ENCODE results near the gene PIM1.

PIM1 gene

GRCh38 chr6:37150314-37150713 is 19.6 kb upstream of the PIM1 start:
- no peaks in the 10 kb centered on the region for H3K36me3 ChIP-seq (replicated peaks; ENCODE audit: low read depth, low read length)
- H3K4me2 ChIP-seq (ENCODE audit: low read length), result peak overlapping the region; percentile 56
- no peak overlapping the region for H2AFZ ChIP-seq (ENCODE audit: low read depth, low read length)

GRCh38 chr6:37155394-37156312 is 14.3 kb upstream of the PIM1 start:
- Histone ChIP-seq H3K27ac (ENCODE audit: low read length) (peak overlapping the region; percentile 94), H4K20me1 (ENCODE audit: insufficient read depth, low read length) (no peaks in the 10 kb centered on the region), H3K36me3 (replicated peaks; ENCODE audit: low read depth, low read length) (no peaks in the 10 kb centered on the region), H3K9me3 (ENCODE audit: insufficient read depth, low read length) (peaks cover 4% of the 10 kb centered on the region; the same call in 1 of the 2 replicates), H2AFZ (ENCODE audit: low read depth, low read length) (no peak overlapping the region), H3K79me2 (ENCODE audit: low read length) (0 out of 2 replicates have a peak, but pooled peaks cover 3% of the 10 kb centered on the region), H3K4me2 (ENCODE audit: low read length) (peak overlapping the region; percentile 67), H3K4me1 (ENCODE audit: low read length) (peaks cover 78% of the 10 kb centered on the region), H3K9ac (ENCODE audit: low read length) (peak overlapping the region; percentile 81), H3K27me3 (ENCODE audit: low read depth, low read length) (no peaks in the 10 kb centered on the region), H3K4me3 (ENCODE audit: low read length) (peak overlapping the region; percentile 30)
- TF ChIP-seq EZH2phosphoT487 (IDR thresholded peaks at IDR 0.05; ENCODE audit: low read depth) (0 out of 2 replicates have a peak, but pooled peaks have one; percentile 79), CTCF (IDR thresholded peaks at IDR 0.05; ENCODE audit: low read depth, low read length) (no peak)

More at GRCh38 chr6:37150314-37150713, 19.6 kb upstream of the PIM1 start:
- Histone ChIP-seq H4K20me1 (ENCODE audit: insufficient read depth, low read length) (no peaks in the 10 kb centered on the region), H3K27me3 (ENCODE audit: low read depth, low read length) (no peaks in the 10 kb centered on the region), H3K9me3 (ENCODE audit: insufficient read depth, low read length) (no peaks in the 10 kb centered on the region), H3K4me1 (ENCODE audit: low read length) (peaks cover 92% of the 10 kb centered on the region), H3K79me2 (ENCODE audit: low read length) (0 out of 2 replicates have a peak, but pooled peaks cover 3% of the 10 kb centered on the region), H3K4me3 (ENCODE audit: low read length) (peak overlapping the region; percentile 13; the same call in 1 of the 2 replicates), H3K27ac (ENCODE audit: low read length) (peak overlapping the region; percentile 94), H3K9ac (ENCODE audit: low read length) (peak overlapping the region; percentile 81)
- TF ChIP-seq CTCF (IDR thresholded peaks at IDR 0.05; ENCODE audit: low read depth, low read length), result no peak
- TF ChIP-seq EZH2phosphoT487 (IDR thresholded peaks at IDR 0.05; ENCODE audit: low read depth), result no peak

- peak overlapping the region; percentile 15 for H3K27ac ChIP-seq (ENCODE audit: low read length)
Observed at GRCh38 chr6:37158508-37158907, 11.4 kb upstream of the PIM1 start.

More at GRCh38 chr6:37158508-37158907, 11.4 kb upstream of the PIM1 start:
- no peak overlapping the region for H2AFZ ChIP-seq (ENCODE audit: low read depth, low read length)
- H3K4me2 ChIP-seq (ENCODE audit: low read length), result no peak overlapping the region
- no peak overlapping the region for H3K4me3 ChIP-seq (ENCODE audit: low read length)
- no peaks in the 10 kb centered on the region for H3K27me3 ChIP-seq (ENCODE audit: low read depth, low read length)
- H3K9me3 ChIP-seq (ENCODE audit: insufficient read depth, low read length), result peaks cover 4% of the 10 kb centered on the region; the same call in 1 of the 2 replicates
- H3K36me3 ChIP-seq (replicated peaks; ENCODE audit: low read depth, low read length), result no peaks in the 10 kb centered on the region
- H3K4me1 ChIP-seq (ENCODE audit: low read length), result peaks cover 78% of the 10 kb centered on the region
- H4K20me1 ChIP-seq (ENCODE audit: insufficient read depth, low read length), result no peaks in the 10 kb centered on the region
- no peak for TF ChIP-seq EZH2phosphoT487 (IDR thresholded peaks at IDR 0.05; ENCODE audit: low read depth)
- no peak for TF ChIP-seq CTCF (IDR thresholded peaks at IDR 0.05; ENCODE audit: low read depth, low read length)
- 0 out of 2 replicates have a peak, but pooled peaks cover 6% of the 10 kb centered on the region for H3K79me2 ChIP-seq (ENCODE audit: low read length)
- H3K9ac ChIP-seq (ENCODE audit: low read length), result no peak overlapping the region

Data from OCI-LY3 (cell line).